GM13976 (cell line): ENCODE results near the gene SGCA.

ENCODE experiments used
- DNase-seq: peaks from one replicate; pipeline ENCODE4 v3.0.0; 2012; ENCODE audit warnings: low spot score
- CTCF ChIP-seq: IDR thresholded peaks from 2 replicates; pipeline ENCODE4 v1.5.1; 2012; ENCODE audit warnings: borderline replicate concordance, mild to moderate bottlenecking; ENCODE audit not compliant: insufficient read depth; ENCODE audit errors: extremely low read depth, missing control alignments, control extremely low read depth
- in situ Hi-C: fragments of 300-500 bp; cut with MboI; formaldehyde crosslinking; loops from one replicate; pipeline ENCODE4 v1.12.0; 2022; ENCODE audit warnings: low sequenced_read_pairs, mixed read lengths, inconsistent platforms; ENCODE audit not compliant: unreplicated experiment

The SGCA gene

GRCh38 chr17:50183421-50183994, 17.7 kb downstream of the SGCA start:
- in situ Hi-C loops: no loop called here
- no peak for TF ChIP-seq CTCF
- peak; percentile 57 for DNase-seq

- no peak for TF ChIP-seq CTCF
- in situ Hi-C loops: no loop called here
- no peak for DNase-seq
Measured at GRCh38 chr17:50184064-50184463, 18.3 kb downstream of the SGCA start.

GRCh38 chr17:50184611-50185398, 19.0 kb downstream of the SGCA start:
- peak; percentile 57 for DNase-seq
- in situ Hi-C loops: no loop called here
- no peak for TF ChIP-seq CTCF

GRCh38 chr17:50185631-50186471, 20.0 kb downstream of the SGCA start:
- DNase-seq: no peak
- in situ Hi-C loops: no loop called here
- TF ChIP-seq CTCF: no peak

- in situ Hi-C loops: no loop called here
- TF ChIP-seq CTCF: no peak
- no peak for DNase-seq
Measured at GRCh38 chr17:50186661-50187393, 21.0 kb downstream of the SGCA start.

- DNase-seq: no peak
- no peak for TF ChIP-seq CTCF
- in situ Hi-C loops: no loop called here
Measured at GRCh38 chr17:50187394-50187725, 21.6 kb downstream of the SGCA start.
